H1 (cell line): ENCODE results near the gene CHCHD6. TPM values are rescaled to one million over a fixed set of nuclear protein-coding genes. Genes with fewer than 3 reads are reported as not detected.
A peak's percentile ranks its signal among the peaks of the same experiment; 100 is the strongest.

Experiments
- CTCF ChIA-PET: fragments of 300-600 bp; sonication (Branson Sonifier 250); formaldehyde crosslinking; loops from one replicate; lab custom pipeline; 2021; ENCODE audit not compliant: partially characterized antibody; lab: Charles Lee
- POLR2A ChIA-PET: fragments of 300-600 bp; sonication (Branson Sonifier 250); formaldehyde crosslinking; loops from one replicate; lab custom pipeline; 2021; ENCODE audit warnings: inconsistent platforms; ENCODE audit not compliant: partially characterized antibody; lab: Charles Lee
- DNase-seq, 2 experiments: peaks; one replicate each; pipeline versions ENCODE4 v3.0.0 to v3.0.0-alpha.2; 2010 to 2022; ENCODE audit warnings: low spot score in 2 of 2, low read depth in 1 of 2, mixed read lengths in 1 of 2
- FAIRE-seq: peaks from 2 replicates; lab custom pipeline; 2011; peaks lifted over from hg19 to GRCh38; lab: Jason Lieb, UNC
- H2AFZ ChIP-seq: 2 replicates; pipeline ENCODE4 v1.8.1; 2012; ENCODE audit warnings: low read length, inconsistent platforms
- H2AK5ac ChIP-seq: 2 replicates; pipeline ENCODE4 v1.6.1; 2013; ENCODE audit warnings: low read depth, low read length
- H2BK120ac ChIP-seq: replicated peaks from 2 replicates; pipeline ENCODE3; 2013; ENCODE audit warnings: low read depth, low read length, inconsistent platforms
- H2BK12ac ChIP-seq: 2 replicates; pipeline ENCODE4 v1.6.1; 2013; ENCODE audit warnings: low read depth, low read length
- H2BK15ac ChIP-seq: 2 replicates; pipeline ENCODE4 v1.6.1; 2013; ENCODE audit warnings: low read length
- H2BK20ac ChIP-seq: 2 replicates; pipeline ENCODE4 v1.6.1; 2013; ENCODE audit warnings: low read length
- H2BK5ac ChIP-seq: 2 replicates; pipeline ENCODE4 v1.6.1; 2013; ENCODE audit warnings: low read depth, low read length
- H3K14ac ChIP-seq: 2 replicates; pipeline ENCODE4 v1.6.1; 2013; ENCODE audit warnings: inconsistent platforms; ENCODE audit not compliant: insufficient read length
- H3K18ac ChIP-seq: 2 replicates; pipeline ENCODE4 v1.6.1; 2013; ENCODE audit warnings: low read length; ENCODE audit errors: extremely low read depth
- H3K23ac ChIP-seq: 2 replicates; pipeline ENCODE4 v1.6.1; 2013; ENCODE audit warnings: inconsistent platforms; ENCODE audit not compliant: insufficient read length
- H3K23me2 ChIP-seq: 2 replicates; pipeline ENCODE4 v1.6.1; 2013; ENCODE audit warnings: low read depth, low read length
- H3K27ac ChIP-seq: 2 replicates; pipeline ENCODE4 v1.6.1; 2011; ENCODE audit warnings: low read depth, low read length, inconsistent platforms
- H3K27me3 ChIP-seq, 4 experiments: replicated peaks in 1 of 4; 1 replicate in 1 of 4; 2 replicates in 3 of 4; pipeline versions ENCODE4 v1.6.1 to v1.8.1; 2011 to 2013; ENCODE audit warnings: low read length in 3 of 4, mild to moderate bottlenecking in 3 of 4, inconsistent platforms in 2 of 4, mixed read lengths in 2 of 4, moderate library complexity in 1 of 4; ENCODE audit not compliant: control insufficient read depth in 3 of 4, insufficient read depth in 3 of 4; ENCODE audit errors: extremely low read depth in 1 of 4
- H3K36me3 ChIP-seq, 4 experiments: 2 replicates each; pipeline versions ENCODE4 v1.6.1 to v1.8.1; 2011 to 2013; ENCODE audit warnings: mild to moderate bottlenecking in 4 of 4, low read length in 3 of 4, moderate library complexity in 2 of 4, control low read depth in 1 of 4, inconsistent platforms in 1 of 4; ENCODE audit not compliant: insufficient read depth in 4 of 4, control insufficient read depth in 2 of 4
- H3K4ac ChIP-seq: replicated peaks from 2 replicates; pipeline ENCODE3; 2013; ENCODE audit warnings: low read length, low read depth, mixed read lengths, inconsistent platforms; ENCODE audit not compliant: insufficient read length
- H3K4me1 ChIP-seq, 4 experiments: replicated peaks in 1 of 4; 1 replicate in 1 of 4; 2 replicates in 3 of 4; pipeline versions ENCODE4 v1.6.1 to v1.8.1; 2011 to 2013; ENCODE audit warnings: low read length in 3 of 4, inconsistent platforms in 2 of 4, mixed read lengths in 1 of 4; ENCODE audit not compliant: insufficient read depth in 4 of 4, control insufficient read depth in 3 of 4
- H3K4me2 ChIP-seq, 2 experiments: 2 replicates each; pipeline versions ENCODE4 v1.6.1 to v1.8.1; 2011 to 2013; ENCODE audit warnings: low read depth in 2 of 2, low read length in 2 of 2, control low read depth in 1 of 2, inconsistent platforms in 1 of 2, mild to moderate bottlenecking in 1 of 2; ENCODE audit not compliant: insufficient read depth in 1 of 2
- H3K4me3 ChIP-seq, 4 experiments: fragments of 200-600, 300-600 bp in 1 of 4; sonication (generic), shearing (Covaris generic), sonication (Bioruptor Twin) in 1 of 4; 2 replicates each; pipeline versions ENCODE4 v1.5.1 to v1.8.1; 2011 to 2016; ENCODE audit warnings: low read length in 4 of 4, low read depth in 3 of 4, control low read depth in 2 of 4, inconsistent platforms in 2 of 4, mild to moderate bottlenecking in 2 of 4, mixed read lengths in 1 of 4, moderate library complexity in 1 of 4; ENCODE audit not compliant: insufficient read depth in 2 of 4; ENCODE audit errors: extremely low read depth in 1 of 4
- H3K56ac ChIP-seq: replicated peaks from 2 replicates; pipeline ENCODE3; 2013; ENCODE audit warnings: low read depth, mild to moderate bottlenecking, mixed read lengths, low read length, inconsistent platforms; ENCODE audit not compliant: insufficient read length
- H3K79me1 ChIP-seq: 2 replicates; pipeline ENCODE4 v1.6.1; 2013; ENCODE audit warnings: low read depth, low read length, control low read depth
- H3K79me2 ChIP-seq, 2 experiments: 2 replicates each; pipeline versions ENCODE4 v1.6.1 to v1.8.1; 2012 to 2013; ENCODE audit warnings: low read length in 2 of 2, mild to moderate bottlenecking in 2 of 2, inconsistent platforms in 1 of 2; ENCODE audit not compliant: insufficient read depth in 2 of 2, control insufficient read depth in 1 of 2
- H3K9ac ChIP-seq, 4 experiments: replicated peaks in 1 of 4; 1 replicate in 1 of 4; 2 replicates in 3 of 4; pipeline versions ENCODE4 v1.6.1 to v1.8.1; 2011 to 2013; ENCODE audit warnings: low read depth in 3 of 4, low read length in 3 of 4, control low read depth in 2 of 4, mild to moderate bottlenecking in 2 of 4, moderate library complexity in 2 of 4, inconsistent platforms in 1 of 4; ENCODE audit errors: extremely low read depth in 1 of 4
- H3K9me3 ChIP-seq, 2 experiments: 2 replicates each; pipeline versions ENCODE4 v1.6.1 to v1.8.1; 2012 to 2013; ENCODE audit warnings: mild to moderate bottlenecking in 2 of 2, moderate library complexity in 2 of 2, control low read depth in 1 of 2, inconsistent platforms in 1 of 2, low read depth in 1 of 2, low read length in 1 of 2, mixed read lengths in 1 of 2; ENCODE audit not compliant: insufficient read depth in 2 of 2
- H4K20me1 ChIP-seq, 2 experiments: replicated peaks in 1 of 2; 2 replicates each; pipeline versions ENCODE3 to v1.8.1; 2011 to 2013; ENCODE audit warnings: inconsistent platforms in 2 of 2, low read length in 2 of 2, mild to moderate bottlenecking in 1 of 2; ENCODE audit not compliant: insufficient read depth in 2 of 2, control insufficient read depth in 1 of 2
- H4K5ac ChIP-seq: 2 replicates; pipeline ENCODE4 v1.6.1; 2013; ENCODE audit warnings: low read length, low read depth, mixed read lengths, inconsistent platforms; ENCODE audit not compliant: insufficient read length
- H4K8ac ChIP-seq: 2 replicates; pipeline ENCODE4 v1.8.0; 2013; ENCODE audit warnings: mild to moderate bottlenecking, moderate library complexity, low read length, inconsistent platforms; ENCODE audit not compliant: insufficient read depth; ENCODE audit errors: extremely low read depth
- H4K91ac ChIP-seq: replicated peaks from 2 replicates; pipeline ENCODE3; 2013; ENCODE audit warnings: low read length, mixed read lengths, inconsistent platforms; ENCODE audit not compliant: insufficient read length
- CEBPB ChIP-seq: IDR thresholded peaks from 2 replicates; pipeline ENCODE4 v1.6.1; 2012; ENCODE audit warnings: low read depth, low read length
- CHD2 ChIP-seq: IDR thresholded peaks from 2 replicates; pipeline ENCODE4 v1.6.1; 2012; ENCODE audit warnings: low read length, improper control_type of control experiment
- CREB1 ChIP-seq: IDR thresholded peaks from 2 replicates; pipeline ENCODE4 v1.6.1; 2012; ENCODE audit warnings: inconsistent platforms
- CTBP2 ChIP-seq: IDR thresholded peaks from 2 replicates; pipeline ENCODE4 v1.7.0; 2011; ENCODE audit warnings: borderline replicate concordance, mild to moderate bottlenecking, moderate library complexity, mixed read lengths, low read length; ENCODE audit not compliant: insufficient read depth, insufficient read length
- FOSL1 ChIP-seq: IDR thresholded peaks from 2 replicates; pipeline ENCODE4 v1.6.1; 2011; ENCODE audit warnings: mild to moderate bottlenecking, low read depth, low read length, moderate library complexity; ENCODE audit not compliant: insufficient read depth
- JUN ChIP-seq: IDR thresholded peaks from 2 replicates; pipeline ENCODE4 v1.6.1; 2011; ENCODE audit warnings: low read depth, mild to moderate bottlenecking, improper control_type of control experiment, low read length
- POLR2AphosphoS5 ChIP-seq: IDR thresholded peaks from 2 replicates; pipeline ENCODE4 v1.6.1; 2011; ENCODE audit warnings: low read depth, low read length
- RNF2 ChIP-seq: fragments of 200-900, 300-1000 bp; sonication (generic); IDR thresholded peaks from 2 replicates; pipeline ENCODE4 v1.7.1; 2016; ENCODE audit warnings: borderline replicate concordance, low read depth, mild to moderate bottlenecking, antibody characterized with exemption, low read length; ENCODE audit not compliant: poor library complexity, severe bottlenecking; ENCODE audit errors: missing control alignments
- ZNF274 ChIP-seq: IDR thresholded peaks from 2 replicates; pipeline ENCODE4 v1.7.0; 2012; ENCODE audit warnings: low read length, borderline replicate concordance; ENCODE audit errors: extremely low read depth
- WGBS, 2 experiments: shearing (Covaris generic) in 1 of 2; methylation state at CpG; one replicate each; pipeline versions ENCODE4 v1.1.6 to v1.1.7; 2013 to 2015; ENCODE audit warnings: low lambda C conversion rate in 2 of 2, mixed read lengths in 2 of 2, inconsistent platforms in 1 of 2, low coverage in 1 of 2, missing lambda C conversion rate in 1 of 2; ENCODE audit not compliant: insufficient replicate concordance in 2 of 2, insufficient coverage in 1 of 2, insufficient read length in 1 of 2; ENCODE audit errors: extremely low coverage in 1 of 2, missing lambda C conversion rate in 1 of 2; 5-methylcytosine and 5-hydroxymethylcytosine counted together
- polyA plus RNA-seq, 7 experiments: library from polyadenylated mRNA; depleted of rRNA in 3 of 7; stranded (reverse) in 5 of 7; unstranded in 2 of 7; fragments of >200 nt in 5 of 7; fragments of 200-250 nt in 2 of 7; gene quantifications; 1 replicate in 5 of 7; 2 replicates in 1 of 7; 4 replicates in 1 of 7; pipeline versions ENCODE4 v1.2.1 to v1.2.3, GENCODE V29; 2011 to 2013; ENCODE audit warnings: missing spikeins in 2 of 7, mixed read lengths in 2 of 7
- total RNA-seq: library from RNA; stranded (reverse); fragmentation: NEBNext Ultra II Directional; extraction: Animal tissue kit (Norgen Biotek cat#: 25700); gene quantifications from 2 replicates; pipeline ENCODE4 v1.2.1, GENCODE V29; 2021
- TF ChIP-seq, protein P1 (sequence below), 3 experiments: IDR thresholded peaks; 1 replicate in 2 of 3; 2 replicates in 1 of 3; pipeline versions ENCODE4 v1.5.1 to v1.6.1; 2011; ENCODE audit warnings: low read length in 3 of 3, mild to moderate bottlenecking in 3 of 3, inconsistent platforms in 2 of 3, low read depth in 1 of 3, moderate library complexity in 1 of 3; ENCODE audit not compliant: insufficient read depth in 1 of 3; ENCODE audit errors: control extremely low read depth in 1 of 3

CHCHD6 gene
- total and polyA plus RNA-seq, 2 of the 8 experiments (the other 6 are each of a cell fraction or from before 2014, with no cell fraction given), result 32.4 to 37.6 TPM

DNA sequence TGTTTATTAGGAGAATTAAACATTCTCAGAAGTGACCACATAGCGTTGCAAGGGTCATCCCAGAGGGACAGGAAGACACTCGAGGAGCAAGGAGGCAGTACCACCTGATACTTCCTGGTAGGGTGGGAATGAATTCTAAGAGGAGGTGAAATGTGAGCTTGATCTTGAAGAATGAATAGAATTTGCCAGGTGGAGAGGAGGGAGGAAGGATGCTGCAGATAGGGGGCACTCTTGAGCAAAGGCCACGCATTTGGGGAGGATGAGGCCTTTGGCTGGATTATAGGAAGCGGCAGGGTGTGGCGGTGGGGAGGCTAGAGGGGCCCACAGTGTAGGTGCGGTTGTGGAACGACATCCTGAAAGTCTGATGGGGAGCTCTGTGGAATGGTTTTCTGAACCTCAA lies 33.5 kb downstream of the CHCHD6 start:
- H2BK20ac ChIP-seq, result no peak overlapping the region
- no peaks in the 10 kb centered on the region for H3K4me1 ChIP-seq
- H2BK15ac ChIP-seq, result no peak overlapping the region
- H3K9me3 ChIP-seq, result peaks cover 0 to 5% of the 10 kb centered on the region in 2 experiments; a peak in 1 of 4 replicates
- H3K27me3 ChIP-seq, result no peaks in the 10 kb centered on the region; a peak in 1 of 7 replicates
- DNase-seq, result peak in 1 of 2 experiments; percentile 66
- H3K27ac ChIP-seq, result no peak overlapping the region
- no peak overlapping the region for H3K4ac ChIP-seq
- no peak overlapping the region for H3K4me2 ChIP-seq
- H3K9ac ChIP-seq, result no peak overlapping the region
- no peaks in the 10 kb centered on the region; the same call in 1 of the 2 replicates for H3K23me2 ChIP-seq
- H3K36me3 ChIP-seq, result no peaks in the 10 kb centered on the region; a peak in 1 of 8 replicates
- H3K79me1 ChIP-seq, result no peaks in the 10 kb centered on the region
- 0 out of 4 replicates have a peak, but pooled peaks cover 0 to 2% of the 10 kb centered on the region in 2 experiments for H3K79me2 ChIP-seq
- H2AFZ ChIP-seq, result no peak overlapping the region
- ChIA-PET POLR2A (interaction anchor here (0.6 to 1.2 kb wide), 2 partner anchors 14 to 261 kb away, joined by 3 read pairs; no protein-coding TSS in a partner anchor), CTCF (interaction anchor here (0.6 to 3.4 kb wide), 41 partner anchors 10 to 744 kb away, joined by 3 to 42 read pairs (median 3); partner anchors contain the start of gene CHST13)
- FAIRE-seq, result no peak
- no peak overlapping the region for H2BK120ac ChIP-seq
- H3K56ac ChIP-seq, result no peak overlapping the region
- no peak overlapping the region for H4K8ac ChIP-seq
- no peak overlapping the region for H3K23ac ChIP-seq
- H3K18ac ChIP-seq, result no peak overlapping the region
- no peak overlapping the region for H2BK12ac ChIP-seq
- 89% methylated on average over 7 of the region's 7 CpGs; no CpG with 5 or more reads in 1 of the 2 experiments for WGBS, 2 experiments
- no peak overlapping the region for H2AK5ac ChIP-seq
- no peak overlapping the region for H4K91ac ChIP-seq
- no peak overlapping the region for H3K14ac ChIP-seq
- peaks cover 3 to 6% of the 10 kb centered on the region in 2 experiments for H4K20me1 ChIP-seq
- no peak overlapping the region for H4K5ac ChIP-seq
- no peak overlapping the region for H2BK5ac ChIP-seq
- H3K4me3 ChIP-seq, result no peak overlapping the region
- no peak for TF ChIP-seq CTBP2
- no peak for TF ChIP-seq FOSL1
- TF ChIP-seq JUN, result no peak
- TF ChIP-seq, protein P1, sequence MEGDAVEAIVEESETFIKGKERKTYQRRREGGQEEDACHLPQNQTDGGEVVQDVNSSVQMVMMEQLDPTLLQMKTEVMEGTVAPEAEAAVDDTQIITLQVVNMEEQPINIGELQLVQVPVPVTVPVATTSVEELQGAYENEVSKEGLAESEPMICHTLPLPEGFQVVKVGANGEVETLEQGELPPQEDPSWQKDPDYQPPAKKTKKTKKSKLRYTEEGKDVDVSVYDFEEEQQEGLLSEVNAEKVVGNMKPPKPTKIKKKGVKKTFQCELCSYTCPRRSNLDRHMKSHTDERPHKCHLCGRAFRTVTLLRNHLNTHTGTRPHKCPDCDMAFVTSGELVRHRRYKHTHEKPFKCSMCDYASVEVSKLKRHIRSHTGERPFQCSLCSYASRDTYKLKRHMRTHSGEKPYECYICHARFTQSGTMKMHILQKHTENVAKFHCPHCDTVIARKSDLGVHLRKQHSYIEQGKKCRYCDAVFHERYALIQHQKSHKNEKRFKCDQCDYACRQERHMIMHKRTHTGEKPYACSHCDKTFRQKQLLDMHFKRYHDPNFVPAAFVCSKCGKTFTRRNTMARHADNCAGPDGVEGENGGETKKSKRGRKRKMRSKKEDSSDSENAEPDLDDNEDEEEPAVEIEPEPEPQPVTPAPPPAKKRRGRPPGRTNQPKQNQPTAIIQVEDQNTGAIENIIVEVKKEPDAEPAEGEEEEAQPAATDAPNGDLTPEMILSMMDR (IDR thresholded peaks at IDR 0.05; ENCODE audit: control extremely low read depth in 1 of 3, insufficient read depth in 1 of 3, low read depth in 1 of 3, low read length in 3 of 3), result peak; percentile 56 to 76 (median 62)
- TF ChIP-seq RNF2, result no peak
- TF ChIP-seq ZNF274, result no peak
- no peak for TF ChIP-seq POLR2AphosphoS5
- TF ChIP-seq CEBPB, result no peak
- no peak for TF ChIP-seq CHD2
- no peak for TF ChIP-seq CREB1
